Activated CD8-positive, alpha-beta T cell treated with anti-CD3 and anti-CD28 coated beads, Interleukin-2, amount 10 ng/mL, durations not matched to agents 7 days and 5 days (primary cell): ENCODE results near the gene FXYD3. TPM values are rescaled to one million over a fixed set of nuclear protein-coding genes. Genes with fewer than 3 reads are reported as not detected.

ENCODE experiments used
- ATAC-seq: fragments of 150-1000 bp; cut with Tn5 transposase; one replicate; pipeline ENCODE4 v1.10.0; 2021; ENCODE audit warnings: moderate library complexity
- CTCF ChIA-PET: fragments of 350-600 bp; sonication (Branson Sonifier 250); formaldehyde crosslinking; loops from one replicate; lab custom pipeline; 2021; ENCODE audit warnings: antibody characterized with exemption; lab: Charles Lee
- POLR2A ChIA-PET: fragments of 350-600 bp; sonication (Branson Sonifier 250); formaldehyde crosslinking; loops from one replicate; lab custom pipeline; 2021; ENCODE audit warnings: antibody characterized with exemption; lab: Charles Lee
- DNase-seq: peaks from one replicate; pipeline ENCODE4 v3.0.0-alpha.2; 2020
- H3K27ac Mint-ChIP-seq: one replicate; pipeline ENCODE4 v1.8.0; 2021; ENCODE audit warnings: mild to moderate bottlenecking, mixed read lengths
- H3K27me3 Mint-ChIP-seq: one replicate; pipeline ENCODE4 v1.8.0; 2021; ENCODE audit warnings: low read depth, mixed read lengths
- H3K36me3 Mint-ChIP-seq: one replicate; pipeline ENCODE4 v1.8.0; 2021; ENCODE audit warnings: low read depth, mixed read lengths
- H3K4me1 Mint-ChIP-seq: one replicate; pipeline ENCODE4 v1.8.0; 2021; ENCODE audit warnings: low read depth, mixed read lengths
- H3K4me3 Mint-ChIP-seq: one replicate; pipeline ENCODE4 v1.8.0; 2021; ENCODE audit warnings: mild to moderate bottlenecking, mixed read lengths
- H3K9me3 Mint-ChIP-seq: one replicate; pipeline ENCODE4 v1.8.0; 2022; ENCODE audit warnings: mixed read lengths; ENCODE audit not compliant: insufficient read depth
- total RNA-seq, 2 experiments: library from RNA; stranded (reverse); gene quantifications; one replicate each; pipeline ENCODE4 v1.2.3, GENCODE V29; 2021

The FXYD3 gene
- total RNA-seq, 2 experiments from 2014 or later = not detected

DNA sequence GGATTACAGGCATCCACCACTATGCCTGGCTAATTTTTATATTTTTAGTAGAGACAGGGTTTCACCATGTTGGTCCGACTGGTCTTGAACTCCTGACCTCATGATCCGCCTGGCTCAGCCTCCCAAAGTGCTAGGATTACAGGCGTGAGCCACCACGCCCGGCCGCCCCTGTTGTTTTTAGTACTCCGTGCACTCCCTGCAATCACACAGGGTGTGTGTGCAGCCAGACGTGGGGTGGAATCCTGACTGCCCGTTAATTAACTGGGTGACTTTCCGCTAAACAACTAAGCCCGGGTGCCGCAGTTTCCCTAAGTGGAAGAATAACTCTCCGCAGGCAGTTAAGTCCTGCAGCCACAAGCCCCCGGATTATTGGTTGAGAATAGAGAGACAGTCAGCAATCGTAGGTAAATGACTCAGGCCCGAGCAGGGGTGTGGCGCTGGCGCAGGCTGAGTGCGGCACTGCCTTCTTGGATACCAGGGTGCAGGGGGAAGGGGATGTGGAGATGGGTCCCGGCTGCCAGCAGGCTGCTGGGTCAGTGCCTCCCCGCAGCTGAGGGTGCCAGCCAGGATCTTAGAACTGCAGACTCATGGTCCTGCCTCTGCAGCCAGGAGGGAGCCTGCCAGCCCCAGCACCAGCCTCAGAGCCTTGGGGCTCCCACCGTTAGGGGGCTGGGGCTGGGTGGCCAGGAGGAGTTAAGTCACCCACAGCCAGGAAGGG, 6.1 kb upstream of the FXYD3 start:
- CTCF ChIA-PET = no interaction called here
- POLR2A ChIA-PET = no interaction called here
- H3K27me3 Mint-ChIP-seq = no peaks in the 10 kb centered on the region
- H3K4me3 Mint-ChIP-seq = no peak overlapping the region
- peaks cover 4% of the 10 kb centered on the region for H3K4me1 Mint-ChIP-seq
- DNase-seq = no peak
- no peak for ATAC-seq
- H3K36me3 Mint-ChIP-seq = peaks cover 2% of the 10 kb centered on the region
- H3K9me3 Mint-ChIP-seq = peaks cover 5% of the 10 kb centered on the region
- H3K27ac Mint-ChIP-seq = no peak overlapping the region

DNA sequence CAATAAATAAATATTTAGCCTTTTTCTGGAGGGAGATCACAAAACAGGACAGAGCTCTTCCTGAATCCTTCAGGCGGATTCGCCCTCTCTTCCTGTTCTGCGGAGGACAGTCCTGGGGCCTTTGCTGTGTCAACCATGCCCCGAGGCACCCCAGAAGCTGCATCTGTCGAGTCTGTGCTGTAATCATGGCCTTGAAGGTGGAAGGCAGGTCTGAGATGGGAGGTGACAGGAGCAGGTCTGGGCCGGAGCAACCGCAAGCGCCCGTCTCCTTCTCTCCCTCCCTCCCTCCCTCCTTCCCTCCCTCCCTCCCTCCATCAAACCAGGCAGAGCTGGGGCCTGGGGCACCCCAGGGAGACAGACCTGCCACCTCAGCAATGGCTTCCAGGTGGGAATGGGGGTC, 4.6 kb upstream of the FXYD3 start:
- Mint-ChIP-seq H3K9me3 (peaks cover 5% of the 10 kb centered on the region), H3K36me3 (peaks cover under 1% of the 10 kb centered on the region), H3K4me1 (peaks cover 8% of the 10 kb centered on the region), H3K27me3 (no peaks in the 10 kb centered on the region), H3K4me3 (no peak overlapping the region), H3K27ac (no peak overlapping the region)
- no peak for ATAC-seq
- CTCF ChIA-PET = interaction anchor here (1.2 to 1.4 kb wide), 2 partner anchors 25 to 44 kb away, joined by 3 to 5 read pairs; no protein-coding TSS in a partner anchor
- POLR2A ChIA-PET = interaction anchor here (0.6 kb wide), 1 partner anchor 373 kb away, joined by 3 read pairs; no protein-coding TSS in a partner anchor
- DNase-seq = no peak

DNA sequence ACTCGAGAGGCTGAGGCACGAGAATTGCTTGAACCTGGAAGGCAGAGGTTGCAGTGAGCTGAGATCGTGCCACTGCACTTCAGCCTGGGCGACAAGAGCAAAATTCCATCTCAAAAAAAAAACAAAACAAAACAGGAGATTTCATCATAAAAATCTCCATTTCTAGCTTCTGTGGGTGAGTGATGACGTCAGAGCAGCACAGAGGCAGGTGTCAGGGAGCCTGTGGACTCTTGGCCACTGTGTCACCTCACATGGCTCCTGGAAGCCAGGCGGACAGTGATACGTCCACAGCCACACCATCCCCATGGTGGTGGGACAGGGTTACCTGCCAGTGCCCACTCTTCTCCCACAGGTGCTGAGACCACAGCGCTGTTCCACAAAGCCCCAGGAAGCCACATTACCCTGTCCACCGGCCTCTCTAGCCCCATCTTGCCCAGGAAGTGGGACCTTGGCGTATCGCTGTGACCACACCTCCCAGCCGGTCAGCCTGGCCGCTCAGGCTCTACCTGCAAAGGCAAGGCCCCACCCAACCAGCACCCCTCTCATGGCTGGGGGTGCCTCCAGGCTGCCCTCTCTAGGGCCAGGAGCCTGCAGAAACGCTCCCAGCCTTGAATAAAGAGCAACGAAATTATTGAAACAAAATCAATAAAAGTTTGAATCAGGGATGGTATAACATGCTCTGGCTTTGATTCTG, 2.5 kb upstream of the FXYD3 start:
- CTCF ChIA-PET = interaction anchor here (1.1 kb wide), 1 partner anchor 46 kb away, joined by 3 read pairs; no protein-coding TSS in a partner anchor
- no peak overlapping the region for H3K27ac Mint-ChIP-seq
- DNase-seq (no peak), ATAC-seq (no peak)
- no peaks in the 10 kb centered on the region for H3K27me3 Mint-ChIP-seq
- POLR2A ChIA-PET = no interaction called here
- H3K4me1 Mint-ChIP-seq = peaks cover 6% of the 10 kb centered on the region
- no peaks in the 10 kb centered on the region for H3K9me3 Mint-ChIP-seq
- H3K36me3 Mint-ChIP-seq = no peaks in the 10 kb centered on the region
- no peak overlapping the region for H3K4me3 Mint-ChIP-seq

DNA sequence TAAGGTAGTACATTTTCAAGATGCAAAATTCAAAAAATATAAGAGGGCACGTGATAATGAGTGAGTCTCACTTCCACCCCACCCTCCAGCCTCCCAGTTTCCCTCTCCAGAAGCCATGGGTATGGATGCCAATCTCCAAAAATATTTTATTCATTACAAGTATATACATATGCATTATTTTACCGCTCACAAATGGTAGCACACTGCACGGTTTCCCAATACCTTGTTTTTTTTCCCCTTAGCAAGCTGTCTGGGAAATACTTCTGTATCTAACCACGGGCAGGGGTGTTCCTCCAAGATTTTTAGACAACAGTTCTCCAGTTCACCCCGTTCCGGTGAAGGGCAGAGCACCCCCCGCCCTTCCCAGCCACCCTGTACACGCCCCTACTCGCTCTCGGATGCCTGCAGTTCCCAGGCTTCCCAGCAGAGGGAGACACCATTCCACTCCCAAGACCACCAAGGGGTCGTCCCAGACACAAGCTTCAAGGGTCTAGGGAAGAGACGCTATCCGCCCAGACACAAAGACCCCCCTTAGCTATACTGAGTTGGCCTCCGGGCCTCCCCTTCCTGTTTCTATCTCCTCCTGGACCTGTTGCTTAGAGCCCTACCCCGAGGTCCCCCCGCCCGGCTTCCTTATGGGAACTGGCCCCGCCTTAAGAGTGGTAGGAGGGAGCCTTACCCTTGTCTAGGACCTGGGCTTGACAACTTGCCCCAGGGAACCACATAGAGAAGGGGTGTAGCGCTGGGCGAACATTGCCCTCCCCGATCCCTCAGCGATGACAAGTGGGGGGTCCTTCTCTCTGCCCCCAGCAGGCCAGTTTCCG, 1.1 kb upstream of the FXYD3 start:
- ATAC-seq = peak; percentile 85
- POLR2A ChIA-PET = no interaction called here
- peak; percentile 74 for DNase-seq
- CTCF ChIA-PET = interaction anchor here (0.8 to 1.4 kb wide), 7 partner anchors 10 to 150 kb away, joined by 3 to 8 read pairs (median 4); no protein-coding TSS in a partner anchor
- Mint-ChIP-seq H3K4me1 (peaks cover 6% of the 10 kb centered on the region), H3K9me3 (no peaks in the 10 kb centered on the region), H3K4me3 (no peak overlapping the region), H3K27me3 (no peaks in the 10 kb centered on the region), H3K36me3 (no peaks in the 10 kb centered on the region), H3K27ac (no peak overlapping the region)

DNA sequence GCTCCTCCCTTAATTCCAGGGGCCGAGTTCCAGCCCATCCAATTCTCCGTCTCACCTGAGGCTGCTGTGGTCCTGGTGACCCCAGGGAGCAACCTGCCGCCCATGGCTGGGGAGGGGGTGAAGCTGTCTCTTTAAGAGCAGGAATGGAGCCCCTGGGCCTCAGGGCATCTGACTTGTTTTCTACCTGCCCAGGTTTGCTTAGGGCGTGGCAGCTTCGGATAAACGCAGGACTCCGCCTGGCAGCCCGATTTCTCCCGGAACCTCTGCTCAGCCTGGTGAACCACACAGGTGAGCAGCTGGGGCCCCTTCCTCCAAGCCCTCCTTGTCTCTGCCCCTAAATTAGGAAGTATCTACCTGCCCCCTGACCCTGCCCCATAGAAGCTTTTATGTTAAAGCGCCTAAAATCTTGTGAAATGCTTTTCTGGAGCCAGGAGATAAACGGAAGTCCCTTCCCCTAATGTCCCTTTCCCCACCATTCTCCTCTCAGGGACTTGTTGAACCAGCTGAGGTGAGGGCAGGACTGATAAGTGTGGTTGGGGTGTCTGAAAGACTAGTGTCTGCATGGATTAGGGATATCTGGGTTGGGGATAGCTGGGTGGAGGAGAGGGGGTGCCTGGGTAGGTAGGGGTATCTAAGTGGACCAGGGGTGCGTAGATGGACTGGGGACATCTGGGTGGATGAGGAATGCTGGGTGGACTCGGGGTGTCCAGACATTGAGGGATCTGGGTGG, 614 bp downstream of the FXYD3 start:
- Mint-ChIP-seq H3K9me3 (no peaks in the 10 kb centered on the region), H3K36me3 (no peaks in the 10 kb centered on the region), H3K27ac (no peak overlapping the region), H3K4me3 (no peak overlapping the region), H3K4me1 (peaks cover 6% of the 10 kb centered on the region), H3K27me3 (no peaks in the 10 kb centered on the region)
- DNase-seq = no peak
- no peak for ATAC-seq
- ChIA-PET CTCF (interaction anchor here (1.0 to 1.7 kb wide), 3 partner anchors 19 to 101 kb away, joined by 3 to 6 read pairs (median 4); no protein-coding TSS in a partner anchor), POLR2A (interaction anchor here (1.0 kb wide), 1 partner anchor 12 kb away, joined by 3 read pairs; no protein-coding TSS in a partner anchor)

DNA sequence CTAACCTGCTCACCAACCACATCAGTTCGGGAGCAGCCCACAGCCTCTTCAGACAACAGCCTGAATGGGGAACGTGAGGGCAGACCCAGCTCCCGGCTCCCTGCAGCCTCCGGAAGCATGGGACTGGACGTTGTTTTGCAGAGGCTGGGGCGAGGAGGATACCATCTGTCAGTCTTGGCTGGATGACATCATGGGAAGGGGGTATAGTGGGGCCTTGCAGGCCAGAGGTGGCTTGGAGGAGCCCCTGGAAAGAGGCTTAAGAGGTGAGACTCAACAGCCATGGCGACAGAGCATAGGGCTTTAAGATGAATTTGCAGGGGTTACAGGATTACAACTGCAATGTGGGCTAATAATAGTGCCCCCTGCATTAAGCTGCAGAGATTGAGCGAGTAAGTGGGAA, 1.5 kb downstream of the FXYD3 start:
- Mint-ChIP-seq H3K36me3 (no peaks in the 10 kb centered on the region), H3K9me3 (no peaks in the 10 kb centered on the region), H3K27me3 (no peaks in the 10 kb centered on the region), H3K4me1 (peaks cover 6% of the 10 kb centered on the region), H3K27ac (no peak overlapping the region), H3K4me3 (no peak overlapping the region)
- ChIA-PET POLR2A (interaction anchor here (1.0 kb wide), 1 partner anchor 11 kb away, joined by 3 read pairs; no protein-coding TSS in a partner anchor), CTCF (interaction anchor here (0.7 to 1.7 kb wide), 4 partner anchors 18 to 100 kb away, joined by 3 to 6 read pairs (median 4); no protein-coding TSS in a partner anchor)
- ATAC-seq (no peak), DNase-seq (no peak)

DNA sequence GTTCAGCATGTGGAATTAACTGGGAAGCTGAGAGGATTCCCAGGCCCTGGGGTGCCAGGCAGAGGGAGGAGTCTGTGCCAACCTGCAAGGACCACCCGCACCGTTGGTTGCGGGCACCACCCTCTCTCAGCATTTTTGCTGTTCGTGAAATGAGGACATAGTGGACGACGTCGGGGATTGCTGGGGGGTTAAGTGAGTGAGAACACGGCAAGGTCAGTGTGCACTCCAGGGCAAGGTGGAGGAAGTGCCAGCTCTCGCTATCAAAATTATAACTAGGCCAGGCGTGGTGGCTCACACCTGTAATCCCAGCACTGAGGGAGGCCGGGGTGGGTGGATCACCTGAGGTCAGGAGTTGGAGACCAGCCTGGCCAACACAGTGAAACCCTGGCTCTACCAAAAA, 2.2 kb downstream of the FXYD3 start:
- DNase-seq (no peak), ATAC-seq (no peak)
- no peaks in the 10 kb centered on the region for H3K9me3 Mint-ChIP-seq
- ChIA-PET POLR2A (no interaction called here), CTCF (interaction anchor here (0.7 to 1.7 kb wide), 2 partner anchors 51 to 73 kb away, joined by 3 to 6 read pairs; no protein-coding TSS in a partner anchor)
- no peaks in the 10 kb centered on the region for H3K36me3 Mint-ChIP-seq
- peaks cover 6% of the 10 kb centered on the region for H3K4me1 Mint-ChIP-seq
- no peak overlapping the region for H3K4me3 Mint-ChIP-seq
- H3K27me3 Mint-ChIP-seq = no peaks in the 10 kb centered on the region
- no peak overlapping the region for H3K27ac Mint-ChIP-seq

DNA sequence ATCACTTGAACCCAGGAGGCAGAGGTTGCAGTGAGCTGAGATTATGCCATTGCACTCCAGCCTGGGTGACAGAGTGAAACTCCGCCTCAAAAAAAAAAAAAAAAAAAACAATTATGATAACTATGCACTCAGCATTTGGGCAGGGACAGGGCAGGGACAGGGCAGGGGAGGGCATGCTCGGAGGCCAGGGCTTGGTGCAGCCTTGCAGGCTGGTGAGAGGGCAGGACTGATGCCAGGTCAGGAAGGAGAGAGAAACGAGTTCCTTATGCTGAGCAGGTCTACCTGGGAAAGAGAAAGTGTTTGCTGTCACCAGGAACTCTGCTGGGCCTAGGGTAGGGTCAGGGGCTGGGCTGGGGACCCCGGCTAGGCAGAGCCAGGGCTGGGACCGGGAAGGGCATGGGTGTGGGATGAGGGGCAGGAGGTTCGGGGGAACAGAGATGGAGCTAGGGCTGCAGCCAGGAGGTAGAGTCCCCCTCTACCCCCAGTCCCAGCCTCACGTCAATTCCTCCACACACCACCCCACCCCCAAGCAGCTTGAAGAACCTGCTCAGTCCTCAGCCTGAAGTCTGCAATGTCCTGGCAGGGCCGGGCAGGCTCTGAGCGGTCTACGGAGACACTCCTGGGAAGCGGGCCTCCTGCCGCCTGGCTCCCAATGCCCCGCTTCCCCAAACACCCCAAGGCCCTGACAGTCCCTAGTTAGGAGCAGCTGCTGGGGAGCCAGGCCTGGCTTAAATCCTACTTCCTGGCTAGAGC, 2.8 kb downstream of the FXYD3 start:
- Mint-ChIP-seq H3K36me3 (no peaks in the 10 kb centered on the region), H3K4me3 (no peak overlapping the region), H3K27me3 (no peaks in the 10 kb centered on the region), H3K4me1 (peaks cover 6% of the 10 kb centered on the region), H3K9me3 (no peaks in the 10 kb centered on the region), H3K27ac (no peak overlapping the region)
- POLR2A ChIA-PET = no interaction called here
- no peak for ATAC-seq
- no peak for DNase-seq
- CTCF ChIA-PET = interaction anchor here (1.9 kb wide), 1 partner anchor 17 kb away, joined by 6 read pairs; no protein-coding TSS in a partner anchor

DNA sequence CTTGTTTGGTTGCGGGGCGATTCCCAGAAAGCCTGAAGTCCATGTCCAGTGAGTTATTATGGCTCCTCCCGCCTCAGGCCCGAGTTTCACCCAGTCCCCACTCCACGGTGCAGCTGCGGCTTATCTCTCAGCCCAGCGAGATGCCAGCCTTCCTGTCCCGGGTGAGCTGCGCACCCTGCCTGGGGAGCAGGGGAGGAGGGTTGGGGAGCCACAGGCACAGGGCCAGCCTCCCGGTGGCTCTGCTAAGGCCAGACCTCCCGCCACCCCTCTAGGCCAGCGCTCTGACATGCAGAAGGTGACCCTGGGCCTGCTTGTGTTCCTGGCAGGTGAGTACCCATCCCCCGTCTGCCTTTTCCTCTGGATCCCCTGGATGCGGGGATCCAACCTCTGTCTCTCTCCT, 3.5 kb downstream of the FXYD3 start:
- no peaks in the 10 kb centered on the region for H3K36me3 Mint-ChIP-seq
- ATAC-seq (no peak), DNase-seq (no peak)
- POLR2A ChIA-PET = no interaction called here
- no peak overlapping the region for H3K4me3 Mint-ChIP-seq
- no peaks in the 10 kb centered on the region for H3K9me3 Mint-ChIP-seq
- H3K27ac Mint-ChIP-seq = no peak overlapping the region
- peaks cover 12% of the 10 kb centered on the region for H3K4me1 Mint-ChIP-seq
- CTCF ChIA-PET = interaction anchor here (1.9 kb wide), 1 partner anchor 16 kb away, joined by 6 read pairs; no protein-coding TSS in a partner anchor
- H3K27me3 Mint-ChIP-seq = no peaks in the 10 kb centered on the region

DNA sequence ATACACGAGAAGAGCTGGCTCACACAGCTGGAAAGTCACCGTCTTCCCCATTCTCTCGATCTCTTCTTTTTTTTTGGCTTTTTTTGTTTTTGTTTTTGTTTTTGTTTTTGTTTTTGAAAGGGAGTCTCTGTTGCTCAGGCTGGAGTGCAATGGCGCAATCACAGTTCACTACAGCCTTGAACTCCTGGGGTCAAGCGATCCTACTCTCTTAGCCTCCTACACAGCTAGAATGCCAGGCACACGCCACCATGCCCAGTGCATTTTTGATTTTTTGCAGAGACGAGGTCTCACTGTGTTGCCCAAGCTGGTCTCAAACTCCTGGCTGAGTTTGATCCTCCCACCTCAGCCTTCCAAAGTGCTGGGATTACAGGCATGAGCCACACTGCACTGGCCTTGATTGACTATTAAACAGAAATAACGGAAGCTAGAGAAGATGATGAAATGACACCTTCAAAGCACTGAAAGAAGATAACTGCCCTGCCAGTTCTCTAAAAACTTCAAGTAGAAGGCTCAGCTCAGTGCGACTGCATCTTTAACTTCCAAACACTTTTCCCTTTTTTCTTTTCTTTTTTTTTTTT, 4.0 kb downstream of the FXYD3 start:
- H3K27ac Mint-ChIP-seq = no peak overlapping the region
- H3K4me3 Mint-ChIP-seq = no peak overlapping the region
- H3K36me3 Mint-ChIP-seq = no peaks in the 10 kb centered on the region
- POLR2A ChIA-PET = no interaction called here
- peaks cover 14% of the 10 kb centered on the region for H3K4me1 Mint-ChIP-seq
- ATAC-seq (no peak), DNase-seq (no peak)
- no peaks in the 10 kb centered on the region for H3K27me3 Mint-ChIP-seq
- CTCF ChIA-PET = interaction anchor here (1.9 kb wide), 1 partner anchor 16 kb away, joined by 6 read pairs; no protein-coding TSS in a partner anchor
- H3K9me3 Mint-ChIP-seq = no peaks in the 10 kb centered on the region
